Neural progenitor cell (in vitro differentiated cells): ENCODE measurements around the gene F13A1. TPM values are rescaled to one million over a fixed set of nuclear protein-coding genes. Genes with fewer than 3 reads are reported as not detected.
A peak's percentile ranks its signal among the peaks of the same experiment; 100 is the strongest.

Source experiments
- DNase-seq: peaks from one replicate; pipeline ENCODE4 v3.0.0-alpha.2; 2016; ENCODE audit warnings: low spot score
- H2AFZ ChIP-seq: fragments of 200-600 bp; sonication (generic); replicated peaks from 2 replicates; pipeline ENCODE4 v1.6.1; 2016; ENCODE audit warnings: antibody characterized with exemption
- H3F3A ChIP-seq: fragments of 200-600 bp; sonication (generic); 2 replicates; pipeline ENCODE4 v1.6.1; 2016; ENCODE audit warnings: antibody characterized with exemption, low read depth
- H3K27ac ChIP-seq: fragments of 200-600 bp; sonication (generic); 2 replicates; pipeline ENCODE4 v1.5.1; 2016; ENCODE audit warnings: mild to moderate bottlenecking
- H3K27me3 ChIP-seq: fragments of 200-600 bp; sonication (generic); 2 replicates; pipeline ENCODE4 v1.6.1; 2016; ENCODE audit warnings: mild to moderate bottlenecking, moderate library complexity
- H3K36me3 ChIP-seq: fragments of 200-600 bp; sonication (generic); 2 replicates; pipeline ENCODE4 v1.5.1; 2016
- H3K4me1 ChIP-seq: fragments of 200-600 bp; sonication (generic); 2 replicates; pipeline ENCODE4 v1.6.1; 2016; ENCODE audit warnings: mixed run types
- H3K4me2 ChIP-seq: fragments of 200-600 bp; sonication (generic); 2 replicates; pipeline ENCODE4 v1.6.1; 2016
- H3K4me3 ChIP-seq: fragments of 200-600 bp; sonication (generic); 2 replicates; pipeline ENCODE4 v1.5.1; 2016
- H3K79me2 ChIP-seq: fragments of 200-600 bp; sonication (generic); 2 replicates; pipeline ENCODE4 v1.6.1; 2016; ENCODE audit warnings: low read depth
- H3K9ac ChIP-seq: fragments of 200-600 bp; sonication (generic); 2 replicates; pipeline ENCODE4 v1.6.1; 2016
- H3K9me3 ChIP-seq: fragments of 200-600 bp; sonication (generic); 2 replicates; pipeline ENCODE4 v1.5.1; 2016; ENCODE audit warnings: low read depth
- H4K20me1 ChIP-seq: fragments of 200-600 bp; sonication (generic); 2 replicates; pipeline ENCODE4 v1.6.1; 2016; ENCODE audit warnings: low read depth
- H3K27ac Mint-ChIP-seq: 3 replicates; pipeline ENCODE4 v1.8.0; 2021; ENCODE audit warnings: mixed read lengths
- H3K27me3 Mint-ChIP-seq: 2 replicates; pipeline ENCODE4 v1.8.0; 2022; ENCODE audit warnings: low read depth, mild to moderate bottlenecking, inconsistent platforms, moderate library complexity, mixed read lengths; ENCODE audit not compliant: insufficient read depth
- H3K36me3 Mint-ChIP-seq: 3 replicates; pipeline ENCODE4 v1.8.0; 2021; ENCODE audit warnings: mixed read lengths
- H3K4me1 Mint-ChIP-seq: 3 replicates; pipeline ENCODE4 v1.8.0; 2021; ENCODE audit warnings: mixed read lengths
- H3K4me3 Mint-ChIP-seq: 3 replicates; pipeline ENCODE4 v1.8.0; 2021; ENCODE audit warnings: mild to moderate bottlenecking, moderate library complexity, mixed read lengths
- H3K9me3 Mint-ChIP-seq: 3 replicates; pipeline ENCODE4 v1.8.0; 2020; ENCODE audit warnings: mixed read lengths
- EZH2 ChIP-seq: fragments of 200-600 bp; sonication (generic); IDR thresholded peaks from 2 replicates; pipeline ENCODE4 v1.6.1; 2017; ENCODE audit warnings: antibody characterized with exemption, mild to moderate bottlenecking, moderate library complexity
- EZH2phosphoT487 ChIP-seq: fragments of 200-600 bp; sonication (generic); IDR thresholded peaks from 2 replicates; pipeline ENCODE4 v1.6.1; 2017; ENCODE audit warnings: antibody characterized with exemption
- total RNA-seq: library from RNA; depleted of rRNA; stranded (reverse); fragments of >200 nt; gene quantifications from 2 replicates; pipeline ENCODE4 v1.2.3, GENCODE V29; 2015; ENCODE audit warnings: low replicate concordance
- TF ChIP-seq, protein P1 (sequence below): fragments of 200-600 bp; sonication (generic); IDR thresholded peaks from 2 replicates; pipeline ENCODE4 v1.5.1; 2017; ENCODE audit warnings: antibody characterized with exemption, mild to moderate bottlenecking

F13A1 gene
- 1.7 and 3.6 TPM in 2 replicates for total RNA-seq

DNA sequence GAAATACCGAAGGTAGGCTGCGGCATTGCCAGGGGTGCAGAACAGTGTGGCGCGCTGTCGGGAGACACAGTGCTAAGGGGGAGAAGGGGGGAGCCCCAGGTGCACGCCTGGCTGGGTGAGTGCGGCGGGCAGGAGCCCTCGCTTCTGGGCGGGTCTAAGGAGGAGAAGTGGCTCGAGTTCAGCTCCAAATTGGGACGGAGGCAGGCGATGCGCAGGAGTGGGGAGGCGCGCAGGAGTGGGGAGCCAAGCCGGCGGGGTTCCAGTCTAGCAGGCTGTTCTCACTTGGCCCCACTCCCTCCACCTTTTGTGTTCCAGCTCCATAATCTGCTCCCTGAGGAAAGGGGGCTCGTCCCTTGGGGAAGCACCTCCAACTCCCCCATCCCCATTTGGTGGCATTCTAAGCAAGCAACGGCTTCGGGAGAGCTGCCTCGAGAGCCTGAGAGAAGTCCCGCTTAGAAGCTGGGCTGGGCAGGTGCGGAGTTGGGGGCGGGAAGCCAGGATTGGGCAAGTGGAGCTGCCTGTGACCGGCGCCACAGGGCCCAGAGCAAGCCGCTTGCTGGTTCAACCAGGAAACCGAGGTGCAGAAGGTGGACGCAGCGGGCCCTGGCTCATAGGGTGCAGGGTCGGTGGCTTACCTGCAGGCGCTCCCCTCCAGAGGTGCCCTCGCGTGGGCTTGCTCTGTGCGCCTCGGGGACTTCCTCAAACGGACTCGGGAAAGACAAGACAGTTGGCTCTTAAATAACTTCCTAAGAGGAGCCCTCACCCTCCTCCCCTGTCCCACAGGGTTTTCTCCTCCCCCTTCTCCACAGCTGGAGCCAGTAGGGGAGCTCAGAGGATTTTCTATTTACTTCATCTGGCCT lies at the start of gene F13A1:
Gene F13A1 (minus strand): TSS at position 711 of the 860 bp plus-strand sequence. CDS start 1,998 bp downstream, outside the sequence.
- H3K4me3 ChIP-seq, result peak within 1 kb of the TSS; percentile 49
- peak within 1 kb of the TSS; percentile 73 for H3K4me3 Mint-ChIP-seq
- no peak within 1 kb of the TSS for H3K27ac ChIP-seq
- no peak within 1 kb of the TSS for H3K27ac Mint-ChIP-seq
- H3K4me2 ChIP-seq, result peak within 1 kb of the TSS; percentile 84
- H3K27me3 Mint-ChIP-seq, result peaks cover 26% of the 10 kb centered on the region
- DNase-seq, result peak; percentile 46
- H3F3A ChIP-seq, result peaks cover 20% of the 10 kb centered on the region
- peaks cover 6% of the 10 kb centered on the region for H3K9me3 Mint-ChIP-seq
- H3K79me2 ChIP-seq, result no peaks in the 10 kb centered on the region
- peak within 1 kb of the TSS; percentile 96 for H2AFZ ChIP-seq
- peaks cover 49% of the 10 kb centered on the region for H3K4me1 Mint-ChIP-seq
- peaks cover 3% of the 10 kb centered on the region for H3K36me3 Mint-ChIP-seq
- H3K9ac ChIP-seq, result no peak within 1 kb of the TSS
- H3K4me1 ChIP-seq, result peaks cover 37% of the 10 kb centered on the region
- TF ChIP-seq, protein P1, sequence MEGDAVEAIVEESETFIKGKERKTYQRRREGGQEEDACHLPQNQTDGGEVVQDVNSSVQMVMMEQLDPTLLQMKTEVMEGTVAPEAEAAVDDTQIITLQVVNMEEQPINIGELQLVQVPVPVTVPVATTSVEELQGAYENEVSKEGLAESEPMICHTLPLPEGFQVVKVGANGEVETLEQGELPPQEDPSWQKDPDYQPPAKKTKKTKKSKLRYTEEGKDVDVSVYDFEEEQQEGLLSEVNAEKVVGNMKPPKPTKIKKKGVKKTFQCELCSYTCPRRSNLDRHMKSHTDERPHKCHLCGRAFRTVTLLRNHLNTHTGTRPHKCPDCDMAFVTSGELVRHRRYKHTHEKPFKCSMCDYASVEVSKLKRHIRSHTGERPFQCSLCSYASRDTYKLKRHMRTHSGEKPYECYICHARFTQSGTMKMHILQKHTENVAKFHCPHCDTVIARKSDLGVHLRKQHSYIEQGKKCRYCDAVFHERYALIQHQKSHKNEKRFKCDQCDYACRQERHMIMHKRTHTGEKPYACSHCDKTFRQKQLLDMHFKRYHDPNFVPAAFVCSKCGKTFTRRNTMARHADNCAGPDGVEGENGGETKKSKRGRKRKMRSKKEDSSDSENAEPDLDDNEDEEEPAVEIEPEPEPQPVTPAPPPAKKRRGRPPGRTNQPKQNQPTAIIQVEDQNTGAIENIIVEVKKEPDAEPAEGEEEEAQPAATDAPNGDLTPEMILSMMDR, result peak; percentile 2
- TF ChIP-seq EZH2, result no peak
- peaks cover 61% of the 10 kb centered on the region for H3K27me3 ChIP-seq
- H4K20me1 ChIP-seq, result peaks cover 6% of the 10 kb centered on the region
- H3K9me3 ChIP-seq, result no peaks in the 10 kb centered on the region
- H3K36me3 ChIP-seq, result no peaks in the 10 kb centered on the region

DNA sequence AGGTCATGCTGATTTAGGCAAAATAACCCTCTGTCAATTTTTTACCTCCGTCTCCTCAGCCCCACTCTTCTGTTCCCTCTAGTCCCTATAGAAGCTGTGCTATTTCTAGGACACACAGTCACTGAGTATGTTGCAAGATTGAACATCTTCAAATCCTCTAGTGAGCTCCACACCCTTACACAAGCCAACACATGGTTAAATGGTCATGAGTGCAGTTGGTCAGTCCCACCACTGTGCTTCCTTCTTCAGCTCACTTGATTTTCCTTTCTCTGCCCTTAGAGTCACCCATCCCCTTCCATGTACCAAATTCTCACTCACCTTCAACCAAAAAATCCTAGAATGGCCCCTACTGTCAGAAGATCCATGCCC lies 48.2 kb upstream of the F13A1 start:
- TF ChIP-seq EZH2 (no peak), EZH2phosphoT487 (no peak)
- TF ChIP-seq, protein P1, result no peak

DNA sequence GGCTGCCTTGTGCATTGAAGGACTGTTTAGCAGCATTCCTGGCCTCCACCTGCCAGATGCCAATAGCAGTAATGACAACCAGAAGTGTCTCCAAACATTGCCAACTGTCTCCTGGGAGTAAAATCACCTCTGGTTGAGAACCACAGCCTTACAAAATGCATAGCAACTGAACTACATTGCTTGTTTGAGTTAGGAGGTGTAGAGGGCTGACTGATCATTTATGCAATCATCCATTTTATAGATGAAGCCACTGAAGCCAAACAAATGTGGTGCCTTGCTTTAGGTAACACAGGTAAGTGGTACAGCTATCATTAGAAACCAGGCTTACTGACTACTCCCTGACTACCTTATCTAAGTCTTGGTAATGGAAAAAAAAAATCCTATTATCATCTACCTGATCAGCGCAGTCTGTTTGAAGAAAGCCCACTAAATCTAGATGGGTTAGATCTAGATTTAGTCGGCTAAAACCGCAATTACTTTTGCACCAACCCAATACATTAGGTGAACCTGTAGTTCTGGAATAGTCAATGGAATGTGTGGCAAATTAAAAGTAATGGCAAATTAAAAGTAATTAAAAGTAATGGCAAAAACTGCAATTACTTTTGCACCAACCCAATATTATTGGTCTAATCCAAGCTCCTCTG lies 47.7 kb upstream of the F13A1 start:
- Mint-ChIP-seq H3K4me3 (no peak overlapping the region), H3K27ac (no peak overlapping the region), H3K36me3 (no peaks in the 10 kb centered on the region), H3K9me3 (peaks cover 18% of the 10 kb centered on the region), H3K27me3 (peaks cover 6% of the 10 kb centered on the region), H3K4me1 (peaks cover 5% of the 10 kb centered on the region)
- TF ChIP-seq EZH2phosphoT487, result no peak
- no peak for TF ChIP-seq EZH2
- TF ChIP-seq, protein P1, result no peak
- no peaks in the 10 kb centered on the region for H4K20me1 ChIP-seq
- no peaks in the 10 kb centered on the region for H3K36me3 ChIP-seq
- no peak overlapping the region for H3K4me2 ChIP-seq
- H3K9ac ChIP-seq, result no peak overlapping the region
- no peak overlapping the region for H3K4me3 ChIP-seq
- H3K27ac ChIP-seq, result no peak overlapping the region
- no peaks in the 10 kb centered on the region for H3K9me3 ChIP-seq
- H2AFZ ChIP-seq, result no peak overlapping the region
- no peaks in the 10 kb centered on the region for H3K79me2 ChIP-seq
- DNase-seq, result no peak
- no peaks in the 10 kb centered on the region for H3K4me1 ChIP-seq
- H3K27me3 ChIP-seq, result no peaks in the 10 kb centered on the region
- no peaks in the 10 kb centered on the region for H3F3A ChIP-seq

More for the DNA sequence above, 48.2 kb upstream of the F13A1 start:
- H3K9me3 ChIP-seq, result no peaks in the 10 kb centered on the region
- Mint-ChIP-seq H3K36me3 (no peaks in the 10 kb centered on the region), H3K4me1 (peaks cover 5% of the 10 kb centered on the region), H3K27ac (no peak overlapping the region), H3K27me3 (peaks cover 6% of the 10 kb centered on the region), H3K9me3 (peaks cover 20% of the 10 kb centered on the region), H3K4me3 (no peak overlapping the region)
- H3K4me2 ChIP-seq, result no peak overlapping the region
- no peaks in the 10 kb centered on the region for H3K27me3 ChIP-seq
- H3K4me3 ChIP-seq, result no peak overlapping the region
- no peak overlapping the region for H3K9ac ChIP-seq
- no peak for DNase-seq
- H3K27ac ChIP-seq, result no peak overlapping the region
- H3K79me2 ChIP-seq, result no peaks in the 10 kb centered on the region
- no peaks in the 10 kb centered on the region for H3F3A ChIP-seq
- no peaks in the 10 kb centered on the region for H4K20me1 ChIP-seq
- no peak overlapping the region for H2AFZ ChIP-seq
- H3K4me1 ChIP-seq, result no peaks in the 10 kb centered on the region
- H3K36me3 ChIP-seq, result no peaks in the 10 kb centered on the region
